Colon (tissue), 2 donors: ENCODE results near the gene MIF4GD.
"Not testable (repeated sequence)": the region's sequence is repeated elsewhere in the genome, so short reads cannot be mapped to it uniquely, and the experiment has no call there.

ENCODE experiments used
- FAIRE-seq: peaks from 2 replicates; lab custom pipeline; 2012; peaks lifted over from hg19 to GRCh38; lab: Jason Lieb, UNC
- donor health status: control.
- donor health status: control.

The MIF4GD gene

DNA sequence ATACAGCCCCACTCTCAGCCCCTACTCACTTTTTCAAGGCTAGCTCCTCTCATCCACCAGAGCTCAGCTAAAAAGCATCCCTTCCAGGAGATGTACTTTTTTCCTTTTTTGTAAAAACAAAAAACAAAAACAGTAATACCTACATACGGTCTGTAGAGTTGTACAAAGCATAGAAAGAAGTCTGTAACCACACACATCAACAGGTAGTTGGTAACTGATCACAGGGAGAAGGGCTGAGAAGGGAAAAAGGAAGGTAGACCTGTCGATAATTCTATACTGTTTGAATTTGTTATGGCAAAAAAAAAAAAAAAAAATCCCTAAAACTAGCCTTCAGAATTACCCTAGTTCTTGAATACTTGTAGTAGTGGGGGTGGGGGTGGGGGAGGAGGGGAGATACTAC is 17.3 kb upstream of the MIF4GD start:
- FAIRE-seq, result no peak

- FAIRE-seq, result no peak
These were observed 16.2 kb upstream of the MIF4GD start for GRCh38 chr17:75287221-75287620.

- no peak for FAIRE-seq
These were observed 14.1 kb upstream of the MIF4GD start for GRCh38 chr17:75285123-75285522.

DNA sequence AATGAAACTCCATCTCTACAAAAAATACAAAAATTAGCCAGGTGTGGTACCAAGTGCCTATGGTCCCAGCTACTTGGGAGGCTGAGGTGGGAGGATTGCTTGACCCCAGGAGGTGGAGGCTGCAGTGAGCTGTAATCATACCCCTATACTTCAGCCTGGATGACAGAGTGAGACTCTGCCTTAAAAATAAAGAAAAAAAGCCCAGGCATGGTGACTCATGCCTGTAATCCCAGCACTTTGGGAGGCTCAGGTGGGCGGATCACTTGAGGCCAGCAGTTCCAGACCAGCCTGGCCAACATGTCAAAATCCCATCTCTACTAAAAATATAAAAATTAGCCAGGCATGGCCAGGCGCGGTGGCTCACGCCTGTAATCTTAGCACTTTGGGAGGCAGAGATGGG is 9.2 kb upstream of the MIF4GD start:
- FAIRE-seq, result not testable (repeated sequence)

DNA sequence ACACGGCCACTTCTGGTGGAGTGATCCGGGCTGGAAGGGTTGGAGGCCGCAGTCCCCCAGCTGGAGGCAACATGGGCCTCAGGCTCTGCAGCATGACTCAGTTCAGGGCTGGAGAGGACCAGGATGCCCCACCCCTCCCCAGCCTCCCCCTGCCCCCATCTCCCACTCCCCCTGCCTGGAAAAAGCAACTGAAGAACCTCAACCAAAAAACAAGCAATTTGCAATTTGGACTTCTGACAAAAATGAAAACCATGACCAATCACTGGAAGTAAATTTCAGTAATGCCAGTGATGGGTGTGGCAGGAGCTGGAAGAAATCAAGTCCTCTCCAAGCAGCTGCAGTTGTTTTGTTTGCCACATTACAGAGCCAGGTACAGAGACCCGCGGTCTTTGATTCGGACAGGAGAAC is 6.6 kb upstream of the MIF4GD start:
- FAIRE-seq, result no peak

DNA sequence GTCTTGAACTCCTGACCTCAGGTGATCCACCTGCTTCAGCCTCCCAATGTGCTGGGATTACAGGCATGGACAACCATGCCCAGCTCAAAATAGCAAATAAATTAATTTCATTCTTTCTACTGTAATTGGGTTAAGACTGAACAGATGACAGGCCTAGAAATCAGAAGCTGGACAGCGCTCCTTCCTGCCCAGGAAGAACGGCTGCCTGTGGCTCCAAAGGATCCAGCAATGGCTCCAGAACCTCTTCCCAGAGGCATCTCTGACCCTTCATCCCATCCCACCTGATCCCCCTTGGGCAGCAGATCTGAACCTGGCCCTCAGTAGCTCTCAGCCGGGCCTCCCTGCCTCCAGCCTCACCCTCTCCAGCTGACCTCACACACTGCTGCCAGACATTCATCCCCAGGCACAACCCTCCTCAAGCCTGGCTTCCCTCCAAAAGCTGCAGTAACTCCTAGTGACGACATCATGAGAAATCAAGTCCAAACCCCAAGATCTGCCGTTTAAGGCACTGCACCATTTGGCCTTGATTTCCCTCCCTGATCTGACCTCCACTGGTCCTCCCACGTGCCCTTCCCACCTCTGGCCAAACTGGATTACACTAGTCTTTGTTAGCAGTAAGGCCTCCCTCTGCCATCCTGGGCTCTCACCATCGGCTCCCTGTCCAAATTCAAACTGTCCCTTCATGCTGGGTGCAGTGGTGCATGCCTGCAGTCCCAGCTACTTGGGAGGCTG is 3.1 kb upstream of the MIF4GD start:
- FAIRE-seq, result no peak

DNA sequence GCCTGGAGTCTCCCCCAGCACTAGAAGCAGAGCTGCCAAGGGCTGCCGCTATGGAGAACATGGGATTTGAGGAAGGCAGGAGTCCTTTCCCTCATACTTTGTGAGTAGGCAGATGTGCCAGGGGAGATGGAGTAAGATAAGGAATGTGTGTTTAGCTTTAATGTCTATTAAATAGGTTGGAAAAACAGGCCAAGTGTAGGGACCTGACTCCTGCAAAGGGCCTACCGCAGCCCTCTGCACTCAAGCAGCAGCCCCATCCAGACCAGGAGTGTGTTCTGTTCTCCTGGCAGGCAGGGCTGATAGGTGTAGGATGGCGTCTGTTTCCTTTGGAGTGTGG is 1.8 kb upstream of the MIF4GD start:
- no peak for FAIRE-seq

DNA sequence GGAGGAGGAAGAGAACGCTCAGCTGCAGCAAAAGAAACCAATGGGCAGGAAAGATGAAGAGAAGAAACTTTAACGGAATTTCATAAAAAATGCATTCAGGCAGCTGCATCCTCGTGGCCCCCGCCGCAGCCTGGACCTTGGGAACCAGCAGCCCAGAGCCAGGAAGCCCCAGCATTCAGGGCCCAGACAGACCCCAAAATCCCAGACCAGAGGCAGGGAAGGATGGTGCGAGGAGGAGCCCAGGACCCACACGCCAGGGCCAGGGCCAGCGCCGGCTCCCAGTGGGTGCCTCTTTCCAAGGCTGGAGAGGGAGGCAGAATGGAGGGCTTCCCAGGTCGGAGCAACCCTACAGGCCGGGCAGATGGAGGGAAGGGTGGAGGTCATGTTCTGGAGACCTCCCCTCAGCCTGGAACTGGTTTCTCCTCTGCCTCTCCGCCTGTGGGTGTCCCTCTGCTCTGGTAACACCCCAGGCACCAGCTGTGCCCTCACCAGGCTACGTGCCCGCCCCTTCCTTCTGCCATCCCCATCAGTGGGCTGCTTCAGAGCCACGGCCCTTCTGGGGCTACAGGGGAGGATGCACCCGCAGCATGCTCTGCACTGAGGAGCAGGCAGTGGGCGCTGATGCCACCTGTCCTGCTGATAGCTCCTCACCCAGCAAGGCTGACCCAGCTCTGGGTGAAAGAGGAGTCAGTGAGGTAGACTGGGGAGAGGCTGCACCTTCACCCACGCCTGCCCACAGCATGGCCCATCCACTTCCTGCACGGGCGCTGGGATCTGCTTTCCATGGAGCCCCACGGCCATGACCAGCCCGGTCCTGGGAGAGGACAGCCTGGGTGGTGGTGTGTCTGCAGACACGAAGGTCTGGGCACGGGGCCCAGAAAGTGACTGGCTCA is 1.2 kb upstream of the MIF4GD start:
- FAIRE-seq, result no peak

DNA sequence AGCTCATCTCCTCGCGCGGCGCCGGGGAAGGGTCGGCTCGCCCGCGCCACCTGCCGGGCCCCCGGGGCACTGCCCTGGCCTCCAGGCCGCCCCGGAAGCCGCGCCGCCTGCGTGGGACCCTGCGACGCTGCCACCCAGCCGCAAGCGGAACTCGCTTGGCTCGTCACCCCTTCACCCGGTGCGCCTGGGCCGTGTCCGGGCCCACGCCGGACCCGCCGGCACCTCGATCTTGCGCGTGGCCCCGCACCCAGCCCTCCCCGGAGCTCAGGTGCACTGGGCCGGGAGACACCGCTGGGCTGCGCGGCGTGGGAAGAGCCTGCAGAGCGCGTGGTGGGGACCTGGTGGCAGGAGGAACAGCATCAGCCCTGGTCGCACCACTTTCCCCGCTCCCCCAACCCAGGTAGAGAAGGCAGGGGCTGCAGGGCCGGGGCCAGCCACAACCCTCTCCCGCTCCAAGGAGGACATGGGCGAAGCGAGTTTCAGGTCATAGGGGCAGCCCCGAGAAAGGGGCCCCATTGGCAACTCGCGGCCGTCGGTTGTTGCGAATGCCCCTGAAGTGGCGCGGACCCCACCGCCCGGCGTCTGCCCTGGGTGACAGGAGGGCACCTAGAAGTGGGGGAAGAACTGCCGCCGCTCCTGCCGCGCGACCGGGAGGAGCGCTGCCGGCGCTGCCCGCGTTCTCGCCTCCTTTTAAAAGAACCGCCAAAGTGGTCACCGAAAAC is 363 bp upstream of the MIF4GD start:
- FAIRE-seq, result no peak

DNA sequence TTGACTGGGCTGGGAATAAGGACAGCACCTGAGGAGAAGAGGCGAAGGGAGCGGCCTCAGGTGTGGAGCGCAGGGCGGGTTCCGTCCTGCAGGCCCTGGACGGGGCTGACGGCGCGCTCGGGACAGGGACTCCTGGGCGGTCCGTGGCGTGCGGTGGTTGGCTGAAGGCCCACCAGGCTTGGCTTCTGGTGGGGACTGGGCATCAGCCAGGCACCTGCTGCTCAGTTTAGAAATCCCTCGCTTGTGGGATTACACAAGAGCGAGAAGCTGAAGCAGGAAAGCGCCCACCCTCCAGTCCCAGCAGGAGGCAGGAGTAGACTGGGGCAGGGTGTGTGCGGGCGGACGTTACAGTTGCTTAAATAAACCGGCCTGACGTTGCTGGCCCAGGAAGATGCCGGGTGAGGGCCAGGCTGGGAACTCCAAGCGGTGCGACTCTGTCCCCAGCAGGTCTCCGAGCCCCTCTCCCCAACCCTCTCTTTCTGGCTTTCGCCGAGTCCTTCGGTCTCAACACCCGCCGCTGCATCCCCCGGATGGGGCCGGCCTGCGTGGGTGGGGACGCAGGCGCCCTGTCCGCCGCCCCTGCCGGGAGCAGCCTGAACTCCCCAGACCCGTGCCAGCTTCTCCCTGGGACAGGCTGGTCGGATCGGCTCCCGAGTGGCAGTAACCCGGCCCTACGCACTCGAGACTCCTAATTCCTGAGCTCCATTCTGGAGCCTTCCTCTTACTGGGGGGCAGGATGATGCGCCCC is 639 bp downstream of the MIF4GD start:
- no peak for FAIRE-seq

- no peak for FAIRE-seq
These were observed 1.2 kb downstream of the MIF4GD start for GRCh38 chr17:75269844-75270217.

GRCh38 chr17:75267411-75268232 is 3.4 kb downstream of the MIF4GD start:
- no peak for FAIRE-seq

DNA sequence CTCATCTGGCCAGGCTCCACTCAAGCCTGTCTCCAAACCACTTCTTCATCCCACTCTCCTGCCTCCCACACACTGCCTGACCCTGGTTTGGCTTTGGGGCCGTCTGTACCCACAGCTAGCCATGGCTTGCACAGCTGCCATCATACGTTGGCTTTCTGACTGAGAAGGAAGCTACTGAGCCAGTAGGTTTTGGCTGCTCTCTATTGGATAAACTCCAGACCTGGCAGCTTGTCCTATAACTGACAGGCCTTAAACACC is 3.9 kb downstream of the MIF4GD start:
- no peak for FAIRE-seq

DNA sequence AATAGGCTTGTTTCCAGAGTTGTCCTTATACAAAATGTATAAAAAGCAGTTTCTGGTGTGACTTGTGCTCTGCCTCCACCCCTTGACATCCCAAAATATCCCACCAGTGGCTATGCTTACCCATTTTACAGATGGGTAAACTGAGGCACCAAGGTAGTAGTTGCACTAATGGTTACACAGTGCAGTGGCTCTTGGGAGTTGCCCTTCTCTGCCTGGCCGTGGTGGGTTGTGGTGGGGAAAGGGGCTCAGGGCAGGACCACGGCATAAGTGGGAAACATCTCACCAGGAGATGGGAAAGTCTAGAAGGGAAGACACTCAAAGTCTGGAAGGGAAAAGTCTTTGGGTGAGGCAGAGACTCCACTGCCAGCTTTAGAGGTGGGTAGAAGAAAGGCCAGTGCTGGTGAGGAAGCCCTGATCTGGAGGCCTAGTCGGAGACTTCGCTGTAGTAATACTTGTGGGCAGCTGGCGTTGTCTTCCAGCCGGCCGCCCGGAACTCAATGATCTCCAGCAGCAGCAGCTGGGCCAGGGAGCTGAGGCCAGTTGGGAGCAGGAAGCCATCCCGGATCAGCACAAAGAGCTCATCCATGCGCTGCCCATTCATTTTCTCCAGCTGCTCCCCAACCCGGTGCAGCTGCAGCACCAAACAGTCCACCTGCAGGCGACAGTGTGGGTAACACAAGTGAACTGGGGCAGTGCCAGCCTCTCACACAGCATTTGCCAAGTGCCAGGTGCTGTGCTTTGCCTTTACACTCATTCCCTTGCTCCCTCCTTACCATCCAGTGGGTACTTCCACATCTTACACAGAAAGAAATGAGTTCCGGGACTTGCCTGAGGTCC is 4.5 kb downstream of the MIF4GD start:
- no peak for FAIRE-seq

GRCh38 chr17:75265614-75266315 is 5.3 kb downstream of the MIF4GD start:
- FAIRE-seq, result no peak

- no peak for FAIRE-seq
These were observed 8.0 kb downstream of the MIF4GD start for GRCh38 chr17:75263055-75263454.

- no peak for FAIRE-seq
These were observed 8.9 kb downstream of the MIF4GD start for GRCh38 chr17:75262112-75262606.

- no peak for FAIRE-seq
These were observed 9.5 kb downstream of the MIF4GD start, which contains the start of the genes GGA3 and MRPS7 for GRCh38 chr17:75261336-75262111. TSS of gene GGA3 (minus strand) at chr17:75261606. CDS start at chr17:75261587, 19 bp downstream. TSS of gene MRPS7 (plus strand) at chr17:75261879. CDS start at chr17:75261901, 22 bp downstream.
